Chondrocyte (in vitro differentiated cells): ENCODE data around the gene ACVR1B. TPM values are rescaled to one million over a fixed set of nuclear protein-coding genes. Genes with fewer than 3 reads are reported as not detected.

ENCODE experiments used
- DNase-seq: peaks from one replicate; pipeline ENCODE4 v3.0.0; 2021; ENCODE audit warnings: mixed read lengths, low spot score
- H3K27ac Mint-ChIP-seq: one replicate; pipeline ENCODE4 v1.8.0; 2021; ENCODE audit warnings: mild to moderate bottlenecking, moderate library complexity, mixed read lengths; ENCODE audit not compliant: unreplicated experiment
- H3K27me3 Mint-ChIP-seq: 2 replicates; pipeline ENCODE4 v1.8.0; 2021; ENCODE audit warnings: low read depth, mixed read lengths
- H3K36me3 Mint-ChIP-seq: 2 replicates; pipeline ENCODE4 v1.8.0; 2021; ENCODE audit warnings: low read depth, mixed read lengths
- H3K4me1 Mint-ChIP-seq: 2 replicates; pipeline ENCODE4 v1.8.0; 2021; ENCODE audit warnings: low read depth, mild to moderate bottlenecking, mixed read lengths
- H3K4me3 Mint-ChIP-seq: one replicate; pipeline ENCODE4 v1.8.0; 2021; ENCODE audit warnings: mild to moderate bottlenecking, moderate library complexity, mixed read lengths; ENCODE audit not compliant: unreplicated experiment
- H3K9me3 Mint-ChIP-seq: 2 replicates; pipeline ENCODE4 v1.8.0; 2021; ENCODE audit warnings: low read depth, mixed read lengths
- total RNA-seq: library from RNA; stranded (reverse); gene quantifications from 3 replicates; pipeline ENCODE4 v1.2.1, GENCODE V29; 2021
- TF ChIP-seq, protein P1 (sequence below): fragments of 200-600 bp; sonication (generic); IDR thresholded peaks from 2 replicates; pipeline ENCODE4 v1.5.0; 2021; ENCODE audit warnings: antibody characterized with exemption, mild to moderate bottlenecking, moderate library complexity

ACVR1B gene
- total RNA-seq, 1 donor from 2014 or later, result 10.6 TPM

- no peaks in the 10 kb centered on the region for H3K36me3 Mint-ChIP-seq
- H3K27me3 Mint-ChIP-seq, result no peaks in the 10 kb centered on the region
- peak overlapping the region; percentile 27 for H3K27ac Mint-ChIP-seq
- peak overlapping the region; percentile 71 for H3K4me3 Mint-ChIP-seq
- H3K4me1 Mint-ChIP-seq, result peaks cover 37% of the 10 kb centered on the region
- TF ChIP-seq, protein P1, sequence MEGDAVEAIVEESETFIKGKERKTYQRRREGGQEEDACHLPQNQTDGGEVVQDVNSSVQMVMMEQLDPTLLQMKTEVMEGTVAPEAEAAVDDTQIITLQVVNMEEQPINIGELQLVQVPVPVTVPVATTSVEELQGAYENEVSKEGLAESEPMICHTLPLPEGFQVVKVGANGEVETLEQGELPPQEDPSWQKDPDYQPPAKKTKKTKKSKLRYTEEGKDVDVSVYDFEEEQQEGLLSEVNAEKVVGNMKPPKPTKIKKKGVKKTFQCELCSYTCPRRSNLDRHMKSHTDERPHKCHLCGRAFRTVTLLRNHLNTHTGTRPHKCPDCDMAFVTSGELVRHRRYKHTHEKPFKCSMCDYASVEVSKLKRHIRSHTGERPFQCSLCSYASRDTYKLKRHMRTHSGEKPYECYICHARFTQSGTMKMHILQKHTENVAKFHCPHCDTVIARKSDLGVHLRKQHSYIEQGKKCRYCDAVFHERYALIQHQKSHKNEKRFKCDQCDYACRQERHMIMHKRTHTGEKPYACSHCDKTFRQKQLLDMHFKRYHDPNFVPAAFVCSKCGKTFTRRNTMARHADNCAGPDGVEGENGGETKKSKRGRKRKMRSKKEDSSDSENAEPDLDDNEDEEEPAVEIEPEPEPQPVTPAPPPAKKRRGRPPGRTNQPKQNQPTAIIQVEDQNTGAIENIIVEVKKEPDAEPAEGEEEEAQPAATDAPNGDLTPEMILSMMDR, result no peak
- H3K9me3 Mint-ChIP-seq, result no peaks in the 10 kb centered on the region
- no peak for DNase-seq
Measured at GRCh38 chr12:51953089-51953488, 1.6 kb downstream of the ACVR1B start.

DNA sequence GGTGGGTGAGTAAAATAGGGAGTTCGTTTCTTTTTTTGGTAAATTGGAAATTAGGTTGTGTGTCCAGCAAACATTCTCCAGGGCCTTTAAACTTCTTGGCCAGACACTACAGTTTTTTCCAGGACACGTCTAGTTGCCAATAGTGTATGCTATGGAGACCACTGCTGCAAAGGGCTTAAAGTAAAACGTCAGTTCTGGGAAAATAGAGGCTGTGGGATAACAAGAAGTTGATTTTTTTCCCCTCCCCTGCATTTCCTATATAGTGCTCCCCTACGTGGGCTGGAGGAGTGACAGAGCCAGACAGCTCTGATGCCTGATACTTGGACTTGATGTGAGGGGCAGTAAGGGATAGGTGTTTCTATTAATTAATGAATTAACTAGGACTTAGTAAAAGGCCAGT, 2.4 kb downstream of the ACVR1B start:
- Mint-ChIP-seq H3K9me3 (no peaks in the 10 kb centered on the region), H3K36me3 (no peaks in the 10 kb centered on the region), H3K27ac (peak overlapping the region; percentile 10), H3K4me3 (no peak overlapping the region), H3K27me3 (no peaks in the 10 kb centered on the region), H3K4me1 (peaks cover 37% of the 10 kb centered on the region)
- TF ChIP-seq, protein P1, result no peak
- no peak for DNase-seq

GRCh38 chr12:51954561-51955361, 3.3 kb downstream of the ACVR1B start:
- Mint-ChIP-seq H3K4me3 (no peak overlapping the region), H3K4me1 (peaks cover 37% of the 10 kb centered on the region), H3K27me3 (no peaks in the 10 kb centered on the region), H3K9me3 (no peaks in the 10 kb centered on the region), H3K27ac (peak overlapping the region; percentile 10), H3K36me3 (no peaks in the 10 kb centered on the region)
- DNase-seq, result no peak
- TF ChIP-seq, protein P1, result no peak

- Mint-ChIP-seq H3K27ac (no peak overlapping the region), H3K4me1 (peaks cover 37% of the 10 kb centered on the region), H3K27me3 (no peaks in the 10 kb centered on the region), H3K36me3 (no peaks in the 10 kb centered on the region), H3K9me3 (no peaks in the 10 kb centered on the region), H3K4me3 (no peak overlapping the region)
- TF ChIP-seq, protein P1, result no peak
- DNase-seq, result no peak
Measured at GRCh38 chr12:51955702-51956101, 4.2 kb downstream of the ACVR1B start.

- no peaks in the 10 kb centered on the region for H3K36me3 Mint-ChIP-seq
- no peak overlapping the region for H3K27ac Mint-ChIP-seq
- no peaks in the 10 kb centered on the region for H3K9me3 Mint-ChIP-seq
- no peaks in the 10 kb centered on the region for H3K27me3 Mint-ChIP-seq
- DNase-seq, result no peak
- TF ChIP-seq, protein P1, result no peak
- peaks cover 21% of the 10 kb centered on the region for H3K4me1 Mint-ChIP-seq
- H3K4me3 Mint-ChIP-seq, result no peak overlapping the region
Measured at GRCh38 chr12:51958542-51958941, 7.0 kb downstream of the ACVR1B start.
